Prostate gland (tissue), 2 donors: ENCODE results near the gene TMCC1. TPM values are rescaled to one million over a fixed set of nuclear protein-coding genes. Genes with fewer than 3 reads are reported as not detected.
"Not testable (repeated sequence)": the region's sequence is repeated elsewhere in the genome, so short reads cannot be mapped to it uniquely, and the experiment has no call there.

Experiments used
- DNase-seq: peaks from one replicate; pipeline ENCODE4 v3.0.0-alpha.2; 2019; ENCODE audit warnings: low spot score
- H3K27ac ChIP-seq, 2 donors: fragments of 200-600 bp; sonication (generic); 2 replicates each; pipeline ENCODE4 v1.5.1; 2017 to 2019
- H3K27me3 ChIP-seq: fragments of 200-600 bp; sonication (generic); replicated peaks from 2 replicates; pipeline ENCODE4 v1.5.1; 2019; ENCODE audit not compliant: insufficient read depth
- H3K36me3 ChIP-seq, 2 donors: fragments of 200-600 bp; sonication (generic); 1 replicate in 1 of 2; 2 replicates in 1 of 2; pipeline versions ENCODE4 v1.5.1 to v1.8.1; 2017 to 2019
- H3K4me1 ChIP-seq: fragments of 200-600 bp; sonication (generic); replicated peaks from 2 replicates; pipeline ENCODE4 v1.5.1; 2019
- H3K4me3 ChIP-seq, 2 donors: fragments of 200-600 bp; sonication (generic); 2 replicates each; pipeline ENCODE4 v1.5.1; 2017 to 2019
- H3K9me3 ChIP-seq: fragments of 200-600 bp; sonication (generic); 2 replicates; pipeline ENCODE4 v1.5.1; 2017
- CTCF ChIP-seq, 4 experiments: fragments of 200-600 bp in 2 of 4; fragments of 450-650 bp in 2 of 4; sonication (generic) in 2 of 4; IDR thresholded peaks; 1 replicate in 3 of 4; 2 replicates in 1 of 4; pipeline ENCODE4 v1.5.1; 2016 to 2019; ENCODE audit warnings: antibody characterized with exemption in 4 of 4, mild to moderate bottlenecking in 2 of 4, moderate library complexity in 2 of 4
- POLR2A ChIP-seq: fragments of 450-650 bp; IDR thresholded peaks from one replicate; pipeline ENCODE4 v1.6.1; 2016; ENCODE audit warnings: antibody characterized with exemption, mild to moderate bottlenecking
- POLR2AphosphoS5 ChIP-seq: sonication (generic); formaldehyde crosslinking; IDR thresholded peaks from one replicate; pipeline ENCODE4 v1.6.1; 2017; ENCODE audit warnings: antibody characterized with exemption
- WGBS: methylation state at CpG from one replicate; pipeline ENCODE4 v1.1.5; 2018; 5-methylcytosine and 5-hydroxymethylcytosine counted together
- intact Hi-C: fragments of 100-400 bp; cut with DNase I; formaldehyde crosslinking; loops from one replicate; pipeline ENCODE4 v1.14.2; 2022
- total RNA-seq, 2 donors: library from RNA; depleted of rRNA; stranded (reverse); fragments of >200 nt; gene quantifications; one replicate each; pipeline ENCODE4 v1.1.0, GENCODE V29; 2016

Gene TMCC1
- total RNA-seq, 2 donors from 2014 or later, result 27.6 to 43.9 TPM

DNA sequence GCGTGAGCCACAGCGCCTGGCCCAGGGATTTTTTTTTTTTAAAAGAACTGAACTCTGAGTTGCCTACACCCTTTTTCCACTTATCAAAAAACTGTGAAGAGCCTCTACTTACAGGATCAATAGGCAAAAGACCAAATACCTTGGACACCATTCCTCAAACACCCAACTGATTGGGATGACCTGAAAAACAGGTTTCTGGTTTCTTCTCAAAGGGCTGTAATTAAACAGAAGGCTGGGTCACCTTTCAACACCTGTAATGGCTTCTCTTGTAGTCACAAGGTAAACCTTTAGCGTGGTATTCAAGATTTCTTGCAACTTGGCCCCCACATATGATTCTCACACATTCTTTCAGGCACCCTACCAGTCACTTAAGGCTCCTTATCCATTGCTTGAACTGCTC lies 248.7 kb downstream of the TMCC1 start:
- no peak for TF ChIP-seq POLR2A
- no peak for TF ChIP-seq CTCF (IDR thresholded peaks at IDR 0.05)
- no peak for TF ChIP-seq POLR2AphosphoS5
- H3K9me3 ChIP-seq, result no peaks in the 10 kb centered on the region
- intact Hi-C loops, result no loop called here
- DNase-seq, result no peak
- H3K4me3 ChIP-seq, result no peak overlapping the region
- H3K36me3 ChIP-seq, result no peaks in the 10 kb centered on the region
- no peak overlapping the region for H3K27ac ChIP-seq
- no peaks in the 10 kb centered on the region for H3K4me1 ChIP-seq
- H3K27me3 ChIP-seq, result no peaks in the 10 kb centered on the region
- 88% methylated on average over 3 of the region's 3 CpGs for WGBS

GRCh38 chr3:129641567-129642260 lies 251.8 kb downstream of the TMCC1 start:
- H3K4me1 ChIP-seq, H3K27ac ChIP-seq, H3K9me3 ChIP-seq, DNase-seq, H3K36me3 ChIP-seq, intact Hi-C loops, H3K27me3 ChIP-seq, H3K4me3 ChIP-seq: not testable (repeated sequence)
- 41% methylated on average over 10 of the region's 10 CpGs for WGBS

DNA sequence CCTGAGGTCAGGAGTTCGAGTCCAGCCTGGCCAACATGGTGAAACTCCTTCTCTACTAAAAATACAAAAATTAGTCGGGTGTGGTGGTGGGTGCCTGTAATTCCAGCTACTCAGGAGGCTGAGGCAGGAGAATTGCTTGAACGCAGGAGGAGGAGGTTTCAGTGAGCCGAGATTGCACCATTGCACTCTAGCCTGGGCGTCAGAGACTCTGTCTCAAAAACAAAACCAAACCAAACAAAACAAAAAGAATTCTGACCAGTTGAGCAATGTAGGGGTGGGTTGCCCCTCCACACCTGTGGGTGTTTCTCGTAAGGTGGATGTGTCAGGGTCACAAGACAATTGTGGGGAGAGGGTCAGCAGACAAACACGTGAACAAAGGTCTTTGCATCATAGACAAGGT lies 252.5 kb downstream of the TMCC1 start:
- H3K9me3 ChIP-seq, H3K27me3 ChIP-seq, intact Hi-C loops, H3K4me1 ChIP-seq, H3K36me3 ChIP-seq, H3K27ac ChIP-seq, H3K4me3 ChIP-seq, DNase-seq: not testable (repeated sequence)
- WGBS, result 84% methylated on average over 7 of the region's 7 CpGs

DNA sequence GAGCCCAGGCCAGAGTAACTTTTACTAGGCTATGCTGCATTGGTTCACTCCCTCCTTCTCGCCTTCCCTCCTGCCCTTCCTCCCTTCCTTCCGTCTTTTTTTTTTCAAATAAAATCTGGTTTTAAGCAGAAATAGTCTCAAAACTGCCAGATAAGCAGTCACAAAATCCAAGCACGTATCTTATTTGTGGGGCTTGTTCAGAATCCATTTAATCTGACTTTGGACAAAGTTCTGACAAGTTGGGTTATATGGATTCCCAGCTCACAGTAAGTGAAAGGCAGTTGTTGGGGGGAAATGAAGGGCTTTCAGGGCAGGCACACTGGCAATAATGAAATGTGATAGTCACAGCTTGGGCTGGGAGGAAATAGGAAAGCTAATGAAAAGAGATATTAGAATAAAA lies 255.0 kb downstream of the TMCC1 start:
- Histone ChIP-seq H3K4me1 (no peaks in the 10 kb centered on the region), H3K36me3 (no peaks in the 10 kb centered on the region), H3K9me3 (no peaks in the 10 kb centered on the region), H3K27ac (no peak overlapping the region), H3K27me3 (no peaks in the 10 kb centered on the region), H3K4me3 (no peak overlapping the region)
- intact Hi-C loops, result no loop called here
- TF ChIP-seq CTCF (IDR thresholded peaks at IDR 0.05) (no peak), POLR2A (no peak), POLR2AphosphoS5 (no peak)
- 71% methylated on average over 3 of the region's 3 CpGs for WGBS
- DNase-seq, result no peak

DNA sequence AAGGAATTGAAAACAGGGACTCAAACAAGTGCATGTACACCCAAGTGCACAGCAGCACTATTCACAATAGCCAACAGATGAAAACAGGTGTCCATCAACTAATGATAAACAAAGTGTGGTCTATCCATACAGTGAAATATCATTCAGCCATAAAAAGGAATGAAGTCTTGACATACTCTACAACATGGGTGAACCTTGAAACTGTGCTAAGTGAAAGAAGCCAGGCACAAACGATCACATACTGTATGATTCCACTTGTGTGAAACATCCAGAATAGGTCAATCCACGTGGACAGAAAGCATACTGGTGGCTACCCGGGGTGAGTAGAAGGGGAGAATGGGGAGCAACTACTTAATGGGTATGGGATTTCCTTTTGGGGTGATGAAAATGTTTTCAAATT lies 257.4 kb downstream of the TMCC1 start:
- Histone ChIP-seq H3K4me3 (no peak overlapping the region), H3K36me3 (no peaks in the 10 kb centered on the region), H3K27me3 (no peaks in the 10 kb centered on the region), H3K9me3 (no peaks in the 10 kb centered on the region), H3K4me1 (no peaks in the 10 kb centered on the region), H3K27ac (no peak overlapping the region)
- intact Hi-C loops, result no loop called here
- 94% methylated on average over 3 of the region's 3 CpGs for WGBS
- TF ChIP-seq CTCF (IDR thresholded peaks at IDR 0.05) (no peak), POLR2A (no peak), POLR2AphosphoS5 (no peak)
- DNase-seq, result no peak

DNA sequence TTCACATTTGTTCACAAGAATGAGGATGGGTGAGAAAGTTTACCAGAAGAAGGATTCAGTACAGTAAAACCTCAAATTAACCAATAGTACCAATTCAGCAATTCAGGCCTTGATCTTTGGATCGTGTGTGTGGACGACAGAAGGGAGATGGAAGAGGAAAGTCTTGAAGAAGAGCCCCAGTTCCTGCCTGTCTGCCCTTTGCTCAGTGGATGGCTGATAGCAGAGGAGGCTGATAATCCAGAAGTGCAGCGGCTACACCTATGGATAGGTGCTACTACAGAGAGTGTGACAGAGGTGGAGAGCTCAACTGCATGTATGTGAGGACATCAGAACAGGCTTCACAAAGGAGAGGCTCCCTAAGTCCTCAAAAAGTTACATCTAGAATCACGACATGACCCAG lies 257.9 kb downstream of the TMCC1 start:
- Histone ChIP-seq H3K4me1 (no peaks in the 10 kb centered on the region), H3K27ac (no peak overlapping the region), H3K9me3 (no peaks in the 10 kb centered on the region), H3K36me3 (no peaks in the 10 kb centered on the region), H3K4me3 (no peak overlapping the region), H3K27me3 (no peaks in the 10 kb centered on the region)
- intact Hi-C loops, result no loop called here
- WGBS, result 91% methylated on average over 4 of the region's 4 CpGs
- TF ChIP-seq POLR2A (no peak), POLR2AphosphoS5 (no peak), CTCF (IDR thresholded peaks at IDR 0.05) (no peak)
- no peak for DNase-seq
